Measurements from ENCODE around the gene CGA.

Gene CGA

DNA sequence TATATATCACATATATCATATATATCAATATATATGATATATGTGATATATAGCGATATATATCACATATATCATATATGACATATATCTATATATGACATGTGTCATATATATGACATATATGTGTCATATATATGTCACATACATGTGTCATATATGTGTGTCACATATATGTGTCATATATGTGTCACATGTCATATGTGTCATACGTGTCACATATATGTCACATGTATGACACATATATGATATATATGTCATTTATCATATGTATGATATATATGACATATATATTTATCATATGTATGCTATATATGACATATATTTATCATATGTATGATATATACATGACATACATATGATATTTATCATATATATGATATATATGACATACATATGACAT, 32.8 kb upstream of the CGA start:
- 100% methylated on average over 1 of the region's 2 CpGs for WGBS

DNA sequence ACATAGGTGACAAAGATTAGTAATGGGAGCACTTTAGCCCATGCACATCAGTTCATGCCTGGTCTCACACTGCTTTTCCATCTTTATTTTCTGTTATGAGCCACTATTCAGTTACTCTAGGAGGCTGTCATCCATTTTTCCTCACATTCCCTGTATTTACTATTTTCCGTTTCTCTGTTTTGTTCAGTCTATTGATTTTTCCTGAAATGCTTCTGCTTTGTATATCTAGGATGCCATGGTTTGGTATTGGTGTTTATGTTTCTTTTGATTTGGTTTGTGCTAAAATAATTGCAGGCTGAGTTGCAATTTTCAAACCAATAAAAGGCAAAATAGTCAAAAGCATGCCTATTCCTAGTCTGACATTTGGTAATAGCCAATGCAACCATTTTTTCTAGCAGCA, 31.6 kb upstream of the CGA start:
- no peak for DNase-seq
- Histone ChIP-seq H3K9me3 (ENCODE audit: control insufficient read depth, low read length) (peaks cover 3% of the 10 kb centered on the region), H3K4me3 (ENCODE audit: insufficient read depth in 1 of 2, low read depth in 1 of 2, low read length in 2 of 2) (no peak overlapping the region), H2BK15ac (ENCODE audit: low read depth, poor library complexity, severe bottlenecking) (no peak overlapping the region), H2BK5ac (ENCODE audit: low read depth, low read length, poor library complexity, severe bottlenecking) (no peak overlapping the region), H3K27me3 (ENCODE audit: control insufficient read depth in 1 of 2, insufficient read depth in 1 of 2, low read length in 2 of 2) (no peaks in the 10 kb centered on the region), H2BK12ac (ENCODE audit: low read length in 2 of 2) (no peak overlapping the region), H2AK5ac (ENCODE audit: low read length, severe bottlenecking) (no peak overlapping the region), H3K4ac (ENCODE audit: low read depth in 1 of 2, low read length in 2 of 2) (no peak overlapping the region), H3K14ac (ENCODE audit: low read length in 2 of 2) (no peak overlapping the region), H3K18ac (ENCODE audit: low read depth in 1 of 2, low read length in 2 of 2) (no peak overlapping the region), H3K4me1 (ENCODE audit: control insufficient read depth, insufficient read depth, low read depth, low read length) (no peaks in the 10 kb centered on the region), H2BK120ac (ENCODE audit: low read depth, low read length) (no peak overlapping the region), H4K91ac (ENCODE audit: low read length) (no peak overlapping the region), H3K23ac (ENCODE audit: low read length in 2 of 2) (no peak overlapping the region), H3K4me2 (ENCODE audit: low read length, poor library complexity, severe bottlenecking) (no peak overlapping the region), H3K9ac (ENCODE audit: low read length) (no peak overlapping the region), H3K79me1 (replicated peaks; ENCODE audit: low read length, poor library complexity, severe bottlenecking) (no peaks in the 10 kb centered on the region), H2AFZ (ENCODE audit: low read depth, low read length) (no peak overlapping the region), H4K8ac (ENCODE audit: low read length) (no peak overlapping the region), H3K27ac (ENCODE audit: low read length, poor library complexity, severe bottlenecking) (no peak overlapping the region), H3K36me3 (ENCODE audit: control insufficient read depth in 1 of 2, insufficient read depth in 2 of 2, low read depth in 1 of 2, low read length in 2 of 2) (no peaks in the 10 kb centered on the region)
- WGBS: 100% methylated on average over 1 of the region's 1 CpG

More for the DNA sequence above, 32.8 kb upstream of the CGA start:
- Histone ChIP-seq H3K36me3 (ENCODE audit: control insufficient read depth in 1 of 2, insufficient read depth in 2 of 2, low read depth in 1 of 2, low read length in 2 of 2) (no peaks in the 10 kb centered on the region), H3K4me2 (ENCODE audit: low read length, poor library complexity, severe bottlenecking) (no peak overlapping the region), H3K4me3 (ENCODE audit: insufficient read depth in 1 of 2, low read depth in 1 of 2, low read length in 2 of 2) (no peak overlapping the region), H3K9me3 (ENCODE audit: control insufficient read depth, low read length) (peaks cover 3% of the 10 kb centered on the region), H3K18ac (ENCODE audit: low read depth in 1 of 2, low read length in 2 of 2) (no peak overlapping the region), H2BK120ac (ENCODE audit: low read depth, low read length) (no peak overlapping the region), H2BK5ac (ENCODE audit: low read depth, low read length, poor library complexity, severe bottlenecking) (no peak overlapping the region), H2BK12ac (ENCODE audit: low read length in 2 of 2) (no peak overlapping the region), H4K91ac (ENCODE audit: low read length) (no peak overlapping the region), H3K4me1 (ENCODE audit: control insufficient read depth, insufficient read depth, low read depth, low read length) (no peaks in the 10 kb centered on the region), H2AFZ (ENCODE audit: low read depth, low read length) (no peak overlapping the region), H2AK5ac (ENCODE audit: low read length, severe bottlenecking) (no peak overlapping the region), H3K14ac (ENCODE audit: low read length in 2 of 2) (no peak overlapping the region), H3K9ac (ENCODE audit: low read length) (no peak overlapping the region), H3K4ac (ENCODE audit: low read depth in 1 of 2, low read length in 2 of 2) (no peak overlapping the region), H4K8ac (ENCODE audit: low read length) (no peak overlapping the region), H2BK15ac (ENCODE audit: low read depth, poor library complexity, severe bottlenecking) (no peak overlapping the region), H3K79me1 (replicated peaks; ENCODE audit: low read length, poor library complexity, severe bottlenecking) (no peaks in the 10 kb centered on the region), H3K23ac (ENCODE audit: low read length in 2 of 2) (no peak overlapping the region), H3K27me3 (ENCODE audit: control insufficient read depth in 1 of 2, insufficient read depth in 1 of 2, low read length in 2 of 2) (no peaks in the 10 kb centered on the region), H3K27ac (ENCODE audit: low read length, poor library complexity, severe bottlenecking) (no peak overlapping the region)
- DNase-seq: no peak

GRCh38 chr6:87124074-87124473, 29.2 kb upstream of the CGA start:
- Histone ChIP-seq H2BK120ac (ENCODE audit: low read depth, low read length) (no peak overlapping the region), H3K9me3 (ENCODE audit: control insufficient read depth, low read length) (no peaks in the 10 kb centered on the region), H2BK15ac (ENCODE audit: low read depth, poor library complexity, severe bottlenecking) (no peak overlapping the region), H3K4me2 (ENCODE audit: low read length, poor library complexity, severe bottlenecking) (no peak overlapping the region), H3K4me3 (ENCODE audit: insufficient read depth in 1 of 2, low read depth in 1 of 2, low read length in 2 of 2) (no peak overlapping the region), H3K79me1 (replicated peaks; ENCODE audit: low read length, poor library complexity, severe bottlenecking) (no peaks in the 10 kb centered on the region), H3K27ac (ENCODE audit: low read length, poor library complexity, severe bottlenecking) (no peak overlapping the region), H3K36me3 (ENCODE audit: control insufficient read depth in 1 of 2, insufficient read depth in 2 of 2, low read depth in 1 of 2, low read length in 2 of 2) (no peaks in the 10 kb centered on the region), H4K91ac (ENCODE audit: low read length) (no peak overlapping the region), H4K8ac (ENCODE audit: low read length) (no peak overlapping the region), H3K4me1 (ENCODE audit: control insufficient read depth, insufficient read depth, low read depth, low read length) (no peaks in the 10 kb centered on the region), H3K14ac (ENCODE audit: low read length in 2 of 2) (no peak overlapping the region), H3K4ac (ENCODE audit: low read depth in 1 of 2, low read length in 2 of 2) (no peak overlapping the region), H2AK5ac (ENCODE audit: low read length, severe bottlenecking) (no peak overlapping the region), H2BK5ac (ENCODE audit: low read depth, low read length, poor library complexity, severe bottlenecking) (no peak overlapping the region), H3K23ac (ENCODE audit: low read length in 2 of 2) (no peak overlapping the region), H2AFZ (ENCODE audit: low read depth, low read length) (no peak overlapping the region), H3K27me3 (ENCODE audit: control insufficient read depth in 1 of 2, insufficient read depth in 1 of 2, low read length in 2 of 2) (no peaks in the 10 kb centered on the region), H3K18ac (ENCODE audit: low read depth in 1 of 2, low read length in 2 of 2) (no peak overlapping the region), H2BK12ac (ENCODE audit: low read length in 2 of 2) (no peak overlapping the region), H3K9ac (ENCODE audit: low read length) (no peak overlapping the region)
- 100% methylated on average over 1 of the region's 5 CpGs for WGBS
- DNase-seq: no peak

DNA sequence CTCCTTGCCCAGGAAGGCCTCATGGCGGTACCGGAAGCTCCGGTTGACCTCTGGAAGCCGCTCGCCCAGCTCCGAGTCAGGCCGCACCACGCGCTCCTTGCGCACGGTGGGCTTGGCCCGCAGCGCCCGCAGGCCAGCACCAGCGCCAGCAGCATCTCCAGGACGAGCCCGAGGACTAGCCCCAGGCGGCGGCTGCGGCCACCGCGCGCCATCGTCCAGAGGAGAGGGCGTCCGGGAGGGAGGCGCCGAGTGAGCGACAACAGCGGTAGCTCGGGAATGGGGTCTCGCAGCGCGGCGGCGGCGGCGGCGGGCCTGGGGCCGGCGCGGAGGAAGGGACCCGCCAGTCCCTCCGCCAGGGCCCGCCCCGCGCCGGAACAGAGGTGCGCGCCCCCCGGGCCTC, 27.6 kb upstream of the CGA start:
- Histone ChIP-seq H3K23ac (ENCODE audit: low read length in 2 of 2) (no peak overlapping the region), H3K27ac (ENCODE audit: low read length, poor library complexity, severe bottlenecking) (no peak overlapping the region), H3K9me3 (ENCODE audit: control insufficient read depth, low read length) (no peaks in the 10 kb centered on the region), H4K8ac (ENCODE audit: low read length) (no peak overlapping the region), H3K4ac (ENCODE audit: low read depth in 1 of 2, low read length in 2 of 2) (no peak overlapping the region), H3K27me3 (ENCODE audit: control insufficient read depth in 1 of 2, insufficient read depth in 1 of 2, low read length in 2 of 2) (no peaks in the 10 kb centered on the region), H3K79me1 (replicated peaks; ENCODE audit: low read length, poor library complexity, severe bottlenecking) (no peaks in the 10 kb centered on the region), H3K4me3 (ENCODE audit: insufficient read depth in 1 of 2, low read depth in 1 of 2, low read length in 2 of 2) (no peak overlapping the region), H2BK5ac (ENCODE audit: low read depth, low read length, poor library complexity, severe bottlenecking) (no peak overlapping the region), H2AFZ (ENCODE audit: low read depth, low read length) (no peak overlapping the region), H4K91ac (ENCODE audit: low read length) (no peak overlapping the region), H3K18ac (ENCODE audit: low read depth in 1 of 2, low read length in 2 of 2) (no peak overlapping the region), H2AK5ac (ENCODE audit: low read length, severe bottlenecking) (no peak overlapping the region), H3K14ac (ENCODE audit: low read length in 2 of 2) (no peak overlapping the region), H3K36me3 (ENCODE audit: control insufficient read depth in 1 of 2, insufficient read depth in 2 of 2, low read depth in 1 of 2, low read length in 2 of 2) (no peaks in the 10 kb centered on the region), H3K4me1 (ENCODE audit: control insufficient read depth, insufficient read depth, low read depth, low read length) (no peaks in the 10 kb centered on the region), H3K4me2 (ENCODE audit: low read length, poor library complexity, severe bottlenecking) (no peak overlapping the region), H3K9ac (ENCODE audit: low read length) (no peak overlapping the region), H2BK120ac (ENCODE audit: low read depth, low read length) (no peak overlapping the region), H2BK15ac (ENCODE audit: low read depth, poor library complexity, severe bottlenecking) (no peak overlapping the region), H2BK12ac (ENCODE audit: low read length in 2 of 2) (no peak overlapping the region)
- WGBS: 96% methylated on average over 42 of the region's 51 CpGs
- no peak for DNase-seq
